G401 (cell line): ENCODE data around the gene THADA. TPM values are rescaled to one million over a fixed set of nuclear protein-coding genes. Genes with fewer than 3 reads are reported as not detected.

ENCODE experiments used
- DNase-seq: peaks from one replicate; pipeline ENCODE4 v3.0.0-alpha.2; 2015; ENCODE audit warnings: low spot score
- in situ Hi-C: cut with HindIII; loops from 2 replicates; pipeline ENCODE4 v1.10.0; 2016; ENCODE audit warnings: low sequenced_read_pairs, mixed read lengths
- total RNA-seq: library from RNA; depleted of rRNA; stranded (reverse); fragments of >200 nt; shearing (Covaris generic); gene quantifications from 2 replicates; pipeline ENCODE4 v1.2.3, GENCODE V29; 2014

The THADA gene
- total RNA-seq, 1 experiment from 2014 or later: 35.9 TPM

- no peak for DNase-seq
- in situ Hi-C loops: no loop called here
Measured at GRCh38 chr2:43436431-43436830, 159.4 kb downstream of the THADA start.

DNA sequence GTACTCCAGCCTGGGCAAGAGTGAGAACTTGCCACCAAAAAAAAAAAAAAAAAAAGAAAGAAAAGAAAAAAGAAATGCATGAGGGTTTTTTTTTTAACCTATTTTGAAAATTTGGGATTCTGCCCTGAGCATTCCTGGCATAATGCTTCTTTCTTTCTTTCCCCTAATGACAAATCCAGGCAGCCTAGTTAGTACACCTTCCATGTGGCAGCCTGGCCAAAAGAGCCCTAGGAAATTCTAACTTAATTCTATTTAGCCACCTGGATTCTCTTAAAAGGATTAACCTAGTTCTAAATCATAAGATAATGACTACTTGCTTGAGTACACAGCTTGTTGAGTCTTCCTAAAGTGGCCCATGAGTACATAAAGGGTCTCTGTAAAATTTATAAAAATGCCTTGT is 160.1 kb downstream of the THADA start:
- in situ Hi-C loops: no loop called here
- DNase-seq: no peak

DNA sequence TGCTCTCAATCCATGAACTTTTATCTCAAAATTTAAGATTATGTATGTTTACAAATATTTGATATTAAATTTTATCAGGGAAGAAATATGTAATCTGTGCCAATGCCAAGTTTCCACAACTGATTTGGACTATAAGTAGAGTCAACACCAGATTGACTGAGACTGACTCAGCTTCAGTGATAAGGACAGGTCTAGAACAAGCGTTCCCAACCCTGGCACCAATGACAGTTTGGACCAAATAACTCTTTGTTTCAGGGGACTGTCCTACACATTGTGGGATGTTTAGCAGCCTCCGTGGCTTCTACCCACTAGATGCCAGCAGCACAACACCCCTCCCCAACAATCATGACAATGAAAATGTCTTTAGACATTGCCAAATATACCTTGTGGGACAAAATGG is 165.3 kb downstream of the THADA start:
- DNase-seq: no peak
- in situ Hi-C loops: no loop called here

- no peak for DNase-seq
- in situ Hi-C loops: no loop called here
Measured at GRCh38 chr2:43429369-43429768, 166.5 kb downstream of the THADA start.

DNA sequence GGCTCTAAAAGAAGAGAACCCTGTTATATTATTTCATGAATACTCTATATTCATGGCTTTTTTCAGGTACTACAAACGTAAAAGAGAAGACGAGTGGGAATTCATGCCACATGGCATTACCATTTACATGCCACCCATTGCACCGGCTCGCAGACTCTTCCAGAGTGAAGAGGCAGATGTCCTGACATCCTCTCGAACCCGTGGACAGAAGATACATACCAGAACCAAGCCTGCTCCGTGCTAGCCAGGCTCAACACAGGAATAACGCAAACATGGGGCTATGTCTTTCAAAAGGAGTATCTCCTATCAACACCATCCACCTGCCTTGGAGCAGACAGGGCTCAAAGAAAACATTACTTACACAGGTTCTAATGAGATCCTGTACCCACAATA is 168.8 kb downstream of the THADA start:
- no peak for DNase-seq
- in situ Hi-C loops: no loop called here

DNA sequence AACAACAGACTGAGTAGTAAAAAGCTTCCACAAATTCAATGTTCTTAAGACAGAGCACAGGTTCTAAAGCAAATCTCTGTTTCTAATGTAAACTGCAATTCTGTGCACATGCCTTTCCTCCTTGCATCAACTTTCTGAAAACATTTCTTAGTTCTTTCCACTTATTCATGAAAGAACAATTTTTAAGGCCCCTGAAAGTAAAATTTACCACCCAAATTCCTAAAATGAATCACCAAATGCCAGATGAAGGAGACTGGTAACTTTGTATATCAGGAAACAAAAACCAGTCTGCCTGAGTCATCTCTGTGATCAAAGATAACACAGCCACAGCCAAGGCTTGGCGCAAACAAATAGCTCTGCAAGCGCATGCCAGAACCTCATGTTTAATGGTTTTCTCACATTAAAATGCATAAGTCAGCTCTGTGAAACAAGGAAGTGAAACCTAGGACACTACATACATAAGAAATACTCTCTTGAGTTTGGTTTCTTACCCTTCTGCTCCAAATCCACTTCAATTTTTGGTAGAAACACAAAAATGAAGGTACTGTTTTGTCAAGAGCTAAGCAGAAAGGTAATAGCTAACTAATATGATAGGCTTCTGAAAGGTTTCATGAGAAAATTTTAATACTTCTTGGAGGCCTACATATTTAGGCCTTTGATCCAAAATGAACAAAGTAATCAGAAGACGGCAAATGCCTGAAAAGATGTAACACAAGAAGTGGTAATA is 169.4 kb downstream of the THADA start:
- no peak for DNase-seq

DNA sequence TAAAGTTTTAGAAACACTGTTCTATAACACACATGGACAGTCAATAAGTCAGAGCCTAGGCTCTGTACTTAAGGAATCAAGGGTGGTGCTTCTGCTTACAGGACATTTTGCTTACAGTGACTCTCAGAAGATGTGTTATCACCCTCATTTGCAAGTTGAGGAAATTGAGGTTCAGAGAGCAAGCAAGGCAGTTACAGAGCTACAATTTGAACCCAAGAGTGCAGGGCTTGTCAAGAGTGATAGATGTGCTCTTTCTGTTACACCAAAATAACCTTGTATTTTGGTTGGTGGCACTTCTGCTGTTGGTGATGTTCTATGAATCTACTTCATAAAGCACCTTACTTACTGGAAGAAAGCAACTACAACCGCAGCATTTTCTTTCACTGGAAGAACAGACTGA is 170.2 kb downstream of the THADA start:
- in situ Hi-C loops: no loop called here
- DNase-seq: no peak

More for the DNA sequence above, 169.4 kb downstream of the THADA start:
- in situ Hi-C loops: no loop called here

DNA sequence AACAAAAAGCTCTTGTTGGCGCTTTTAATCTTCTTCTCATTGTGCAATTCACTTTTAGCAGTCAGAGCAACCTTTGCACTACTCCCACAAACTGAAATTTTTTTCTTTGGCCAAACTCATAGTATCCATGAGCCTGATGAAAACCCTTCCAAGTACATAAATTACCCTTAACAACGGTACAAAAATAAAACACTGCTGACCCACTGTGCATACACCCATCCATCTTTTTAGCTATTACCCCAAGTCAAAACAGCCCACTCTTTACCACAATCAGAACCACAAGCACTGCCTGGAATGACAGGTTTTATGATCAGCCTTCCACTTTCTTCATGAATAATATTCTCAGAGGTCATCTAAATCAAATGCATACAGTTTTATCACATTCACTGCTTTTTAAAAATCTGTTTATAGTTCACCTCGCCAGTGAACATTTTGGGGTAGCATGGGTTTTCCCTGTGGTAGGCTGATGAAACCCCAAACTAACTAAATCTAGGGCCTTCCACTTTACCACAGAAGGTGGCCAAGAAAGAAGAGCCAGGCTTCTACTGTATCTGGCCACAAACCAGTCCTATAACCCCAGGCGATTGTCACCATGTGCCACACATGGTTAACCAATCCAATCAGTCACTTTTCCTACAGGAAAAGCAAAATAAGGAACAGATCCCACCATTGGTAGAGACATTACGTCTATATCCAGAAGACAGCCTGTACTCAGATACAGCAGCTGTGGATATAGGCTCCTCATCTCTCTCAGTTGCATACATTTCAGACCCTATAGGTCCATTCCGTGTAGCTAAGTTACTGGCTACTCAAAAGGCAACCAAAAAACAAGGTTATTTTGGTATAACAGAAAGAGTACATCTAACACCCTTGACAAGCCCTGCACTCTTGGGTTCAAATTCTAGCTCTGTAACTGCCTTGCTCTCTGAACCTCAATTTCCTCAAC is 171.3 kb downstream of the THADA start:
- in situ Hi-C loops: no loop called here
- DNase-seq: no peak

DNA sequence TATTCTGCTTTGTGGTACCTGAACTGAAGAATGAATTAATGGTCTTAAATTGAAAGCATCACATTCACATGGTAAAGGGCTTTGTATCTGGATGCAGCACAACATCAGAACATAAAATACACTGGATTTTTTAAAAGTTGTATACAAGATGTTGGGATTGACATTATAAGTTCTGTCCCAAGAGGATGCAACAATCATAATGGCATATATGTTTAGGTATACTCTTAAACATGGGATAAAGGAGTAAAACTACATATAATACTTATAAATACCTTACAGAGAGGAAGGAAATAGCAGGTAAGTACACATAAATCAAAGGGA is 171.9 kb downstream of the THADA start:
- no peak for DNase-seq
- in situ Hi-C loops: no loop called here

GRCh38 chr2:43421194-43421593 is 174.6 kb downstream of the THADA start:
- no peak for DNase-seq
- in situ Hi-C loops: no loop called here

- no peak for DNase-seq
- in situ Hi-C loops: no loop called here
Measured at GRCh38 chr2:43420389-43420801, 175.4 kb downstream of the THADA start.

GRCh38 chr2:43419876-43420275 is 176.0 kb downstream of the THADA start:
- no peak for DNase-seq
- in situ Hi-C loops: no loop called here

- no peak for DNase-seq
- in situ Hi-C loops: no loop called here
Measured at GRCh38 chr2:43419243-43419642, 176.6 kb downstream of the THADA start.

DNA sequence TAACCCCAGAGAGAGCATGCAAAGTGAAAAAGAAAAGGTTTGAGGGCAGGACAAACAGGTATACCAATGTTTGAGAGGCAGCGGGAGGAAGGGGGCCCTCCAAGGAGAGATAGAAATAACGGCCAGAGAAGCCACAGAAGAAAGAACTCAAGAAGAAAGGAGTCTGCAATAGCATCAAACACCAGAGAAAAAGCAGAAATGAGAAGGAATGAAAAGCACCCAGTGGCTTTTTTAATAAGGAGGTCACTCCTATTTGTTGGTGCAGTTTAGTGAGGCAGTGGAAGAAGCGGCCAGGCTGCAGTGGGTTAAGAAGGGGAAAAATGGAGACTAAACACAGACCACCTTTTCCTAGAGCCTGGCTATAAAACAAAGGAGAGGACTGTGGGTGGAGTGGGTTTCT is 177.2 kb downstream of the THADA start:
- in situ Hi-C loops: no loop called here
- DNase-seq: no peak

- in situ Hi-C loops: no loop called here
Measured at GRCh38 chr2:43417300-43417699, 178.5 kb downstream of the THADA start.

GRCh38 chr2:43415592-43415991 is 180.2 kb downstream of the THADA start:
- in situ Hi-C loops: no loop called here
- no peak for DNase-seq

More at GRCh38 chr2:43417300-43417699, 178.5 kb downstream of the THADA start:
- DNase-seq: no peak

GRCh38 chr2:43414586-43415135 is 181.2 kb downstream of the THADA start:
- in situ Hi-C loops: no loop called here
- DNase-seq: no peak

DNA sequence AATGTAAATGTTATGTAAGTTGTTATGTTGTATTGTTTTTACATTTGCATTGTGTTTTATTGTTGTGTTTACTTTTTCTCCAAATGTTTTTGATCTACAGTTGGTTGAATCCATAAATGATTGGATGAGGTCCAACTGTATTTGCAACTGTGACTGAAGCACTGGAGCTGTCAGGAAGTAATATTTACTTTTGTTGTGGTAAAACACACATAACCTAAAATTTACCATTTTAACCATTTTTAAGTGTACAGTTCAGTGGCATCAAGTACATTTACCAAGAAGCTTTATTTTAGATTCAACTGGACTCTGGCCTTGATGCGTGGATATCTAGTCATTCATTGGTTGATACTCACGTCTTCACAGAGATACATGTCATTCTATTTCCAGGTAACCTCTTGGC is 181.8 kb downstream of the THADA start:
- DNase-seq: no peak
- in situ Hi-C loops: no loop called here

GRCh38 chr2:43412114-43412753 is 183.6 kb downstream of the THADA start:
- no peak for DNase-seq
- in situ Hi-C loops: no loop called here
